Left colon (tissue), 2 donors: ENCODE results near the gene CST3. TPM values are rescaled to one million over a fixed set of nuclear protein-coding genes. Genes with fewer than 3 reads are reported as not detected.

Experiments
- ATAC-seq: fragments of 200-7000 bp; cut with Tn5 transposase; one replicate; pipeline ENCODE4 v1.9.1; 2020; ENCODE audit warnings: mild to moderate bottlenecking, moderate library complexity
- DNase-seq, 2 donors: peaks; one replicate each; pipeline ENCODE4 v3.0.0-alpha.2; 2020
- intact Hi-C, 2 donors: fragments of 100-400 bp; cut with DNase I in 1 of 2; cut with micrococcal nuclease in 1 of 2; formaldehyde crosslinking; loops; one replicate each; pipeline versions ENCODE4 v1.11.2 to v1.14.0; 2022; cut with DNase I, micrococcal nuclease
- total RNA-seq, 2 donors: library from RNA; stranded (reverse); fragmentation: NEBNext Ultra II Directional; extraction: Animal tissue kit (Norgen Biotek cat#: 25700); gene quantifications; one replicate each; pipeline ENCODE4 v1.2.1, GENCODE V29; 2021
- donor health status: DM: no; HTN: no; CAD: no.
- donor health status: DM: yes; HTN: yes; CAD: no.

Gene CST3
- total RNA-seq, 2 donors from 2014 or later: 863 to 1,131 TPM

- DNase-seq (no peak), ATAC-seq (no peak)
- intact Hi-C loops: no loop called here
These were observed 24.1 kb downstream of the CST3 start for GRCh38 chr20:23613676-23614075.

GRCh38 chr20:23612396-23612795, 25.4 kb downstream of the CST3 start:
- ATAC-seq: no peak

GRCh38 chr20:23609486-23610109, 28.2 kb downstream of the CST3 start:
- DNase-seq: no peak
- intact Hi-C loops: loop anchor here in 1 of 2 donors (5.0 to 10.0 kb wide), 2 partner anchors 167 to 925 kb away; no protein-coding TSS in a partner anchor
- no peak for ATAC-seq

More at GRCh38 chr20:23612396-23612795, 25.4 kb downstream of the CST3 start:
- intact Hi-C loops: no loop called here
- no peak for DNase-seq

- intact Hi-C loops: loop anchor here in 1 of 2 donors (5.0 to 10.0 kb wide), 2 partner anchors 166 to 924 kb away; no protein-coding TSS in a partner anchor
- no peak for DNase-seq
These were observed 29.4 kb downstream of the CST3 start for GRCh38 chr20:23608251-23608846.

GRCh38 chr20:23607497-23608245, 30.1 kb downstream of the CST3 start:
- ATAC-seq: no peak
- DNase-seq: no peak
- intact Hi-C loops: loop anchor here in 1 of 2 donors (5.0 to 10.0 kb wide), 2 partner anchors 165 to 923 kb away; no protein-coding TSS in a partner anchor

More at GRCh38 chr20:23608251-23608846, 29.4 kb downstream of the CST3 start:
- ATAC-seq: no peak

GRCh38 chr20:23606652-23607049, 31.1 kb downstream of the CST3 start:
- intact Hi-C loops: loop anchor here in 1 of 2 donors (5.0 to 10.0 kb wide), 2 partner anchors 164 to 922 kb away; no protein-coding TSS in a partner anchor
- ATAC-seq: peak; percentile 97
- DNase-seq: peak; percentile 60 to 77

- intact Hi-C loops: loop anchor here in 1 of 2 donors (5.0 to 10.0 kb wide), 2 partner anchors 164 to 921 kb away; no protein-coding TSS in a partner anchor
- DNase-seq: no peak
- ATAC-seq: no peak
These were observed 31.7 kb downstream of the CST3 start, which contains the start of gene CST9 for GRCh38 chr20:23605867-23606651. CST9 (minus strand) TSS chr20:23605917; CDS start chr20:23605864, 53 bp downstream.

GRCh38 chr20:23604306-23604705, 33.4 kb downstream of the CST3 start:
- intact Hi-C loops: loop anchor here in 1 of 2 donors (10.0 kb wide), 1 partner anchor 920 kb away; no protein-coding TSS in a partner anchor
- no peak for DNase-seq
- no peak for ATAC-seq

GRCh38 chr20:23603321-23603720, 34.4 kb downstream of the CST3 start:
- DNase-seq: no peak
- intact Hi-C loops: loop anchor here in 1 of 2 donors (10.0 kb wide), 1 partner anchor 919 kb away; no protein-coding TSS in a partner anchor

GRCh38 chr20:23602699-23603098, 35.1 kb downstream of the CST3 start:
- intact Hi-C loops: loop anchor here in 1 of 2 donors (10.0 kb wide), 1 partner anchor 918 kb away; no protein-coding TSS in a partner anchor
- ATAC-seq (no peak), DNase-seq (no peak)

More at GRCh38 chr20:23603321-23603720, 34.4 kb downstream of the CST3 start:
- no peak for ATAC-seq

GRCh38 chr20:23602241-23602640, 35.5 kb downstream of the CST3 start:
- DNase-seq (no peak), ATAC-seq (no peak)
- intact Hi-C loops: loop anchor here in 1 of 2 donors (10.0 kb wide), 1 partner anchor 917 kb away; no protein-coding TSS in a partner anchor

GRCh38 chr20:23601715-23602114, 36.0 kb downstream of the CST3 start:
- intact Hi-C loops: loop anchor here in 1 of 2 donors (10.0 kb wide), 1 partner anchor 917 kb away; no protein-coding TSS in a partner anchor
- ATAC-seq (no peak), DNase-seq (no peak)

GRCh38 chr20:23598481-23598880, 39.3 kb downstream of the CST3 start:
- ATAC-seq (no peak), DNase-seq (no peak)
- intact Hi-C loops: no loop called here

- ATAC-seq (no peak), DNase-seq (no peak)
- intact Hi-C loops: no loop called here
These were observed 41.0 kb downstream of the CST3 start for GRCh38 chr20:23596579-23597250.

- DNase-seq (no peak), ATAC-seq (no peak)
- intact Hi-C loops: no loop called here
These were observed 41.8 kb downstream of the CST3 start for GRCh38 chr20:23595941-23596340.

- intact Hi-C loops: no loop called here
- peak; percentile 31 for ATAC-seq
- DNase-seq: no peak
These were observed 49.0 kb downstream of the CST3 start for GRCh38 chr20:23588434-23589403.
